MCF 10A (cell line): Measurements from ENCODE around the gene STATH. TPM values are rescaled to one million over a fixed set of nuclear protein-coding genes. Genes with fewer than 3 reads are reported as not detected.

Experiments
- BruUV-seq: library from RNA; stranded (reverse); fragments of 400-500 nt; replicated peaks from 2 replicates; lab custom pipeline; 2021; lab: Mats Ljungman, UMichigan
- CTCF ChIA-PET: fragments of 300-600 bp; sonication (Branson Sonifier 250); formaldehyde crosslinking; extraction: SDS; loops from one replicate; lab custom pipeline; 2021; ENCODE audit warnings: antibody characterized with exemption, inconsistent platforms; lab: Yijun Ruan, JAX
- POLR2A ChIA-PET: fragments of 300-600, 350-650 bp; sonication (Branson Sonifier 250); formaldehyde crosslinking; extraction: SDS; loops from one replicate; lab custom pipeline; 2020; ENCODE audit warnings: antibody characterized with exemption, inconsistent platforms; lab: Yijun Ruan, JAX
- DNase-seq: peaks from one replicate; pipeline ENCODE4 v3.0.0-alpha.2; 2018; ENCODE audit not compliant: unreplicated experiment
- H3K27ac Mint-ChIP-seq: one replicate; pipeline ENCODE4 v1.8.0; 2022; ENCODE audit warnings: mild to moderate bottlenecking, low read depth, mixed read lengths; ENCODE audit not compliant: unreplicated experiment
- H3K27me3 Mint-ChIP-seq: one replicate; pipeline ENCODE4 v1.8.0; 2022; ENCODE audit warnings: mixed read lengths; ENCODE audit not compliant: insufficient read depth, unreplicated experiment
- H3K36me3 Mint-ChIP-seq: one replicate; pipeline ENCODE4 v1.8.0; 2022; ENCODE audit warnings: mild to moderate bottlenecking, moderate library complexity, mixed read lengths; ENCODE audit not compliant: insufficient read depth, unreplicated experiment
- H3K4me1 Mint-ChIP-seq: one replicate; pipeline ENCODE4 v1.8.0; 2022; ENCODE audit warnings: mixed read lengths; ENCODE audit not compliant: insufficient read depth, unreplicated experiment
- H3K4me3 Mint-ChIP-seq: one replicate; pipeline ENCODE4 v1.8.0; 2022; ENCODE audit warnings: mild to moderate bottlenecking, moderate library complexity, mixed read lengths; ENCODE audit not compliant: unreplicated experiment
- H3K9me3 Mint-ChIP-seq: one replicate; pipeline ENCODE4 v1.8.0; 2022; ENCODE audit warnings: mixed read lengths; ENCODE audit not compliant: unreplicated experiment
- intact Hi-C: fragments of 100-400 bp; cut with micrococcal nuclease; formaldehyde crosslinking; loops from 2 replicates; pipeline ENCODE4 v1.14.1; 2022
- total RNA-seq: library from RNA; stranded (reverse); gene quantifications from 2 replicates; pipeline ENCODE4 v1.2.3, GENCODE V29; 2022
- TF ChIP-seq, protein P1 (sequence below): fragments of 200-600 bp; IDR thresholded peaks from one replicate; pipeline ENCODE4 v1.8.0; 2022; ENCODE audit warnings: antibody characterized with exemption, mild to moderate bottlenecking; ENCODE audit not compliant: unreplicated experiment

STATH gene
- total RNA-seq, 1 experiment from 2014 or later: not detected

- BruUV-seq: no TSS peak
- TF ChIP-seq, protein P1, sequence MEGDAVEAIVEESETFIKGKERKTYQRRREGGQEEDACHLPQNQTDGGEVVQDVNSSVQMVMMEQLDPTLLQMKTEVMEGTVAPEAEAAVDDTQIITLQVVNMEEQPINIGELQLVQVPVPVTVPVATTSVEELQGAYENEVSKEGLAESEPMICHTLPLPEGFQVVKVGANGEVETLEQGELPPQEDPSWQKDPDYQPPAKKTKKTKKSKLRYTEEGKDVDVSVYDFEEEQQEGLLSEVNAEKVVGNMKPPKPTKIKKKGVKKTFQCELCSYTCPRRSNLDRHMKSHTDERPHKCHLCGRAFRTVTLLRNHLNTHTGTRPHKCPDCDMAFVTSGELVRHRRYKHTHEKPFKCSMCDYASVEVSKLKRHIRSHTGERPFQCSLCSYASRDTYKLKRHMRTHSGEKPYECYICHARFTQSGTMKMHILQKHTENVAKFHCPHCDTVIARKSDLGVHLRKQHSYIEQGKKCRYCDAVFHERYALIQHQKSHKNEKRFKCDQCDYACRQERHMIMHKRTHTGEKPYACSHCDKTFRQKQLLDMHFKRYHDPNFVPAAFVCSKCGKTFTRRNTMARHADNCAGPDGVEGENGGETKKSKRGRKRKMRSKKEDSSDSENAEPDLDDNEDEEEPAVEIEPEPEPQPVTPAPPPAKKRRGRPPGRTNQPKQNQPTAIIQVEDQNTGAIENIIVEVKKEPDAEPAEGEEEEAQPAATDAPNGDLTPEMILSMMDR: no peak
- CTCF ChIA-PET: interaction anchor here (0.6 kb wide), 2 partner anchors 417 to 990 kb away, joined by 3 read pairs; no protein-coding TSS in a partner anchor
- Mint-ChIP-seq H3K9me3 (no peaks in the 10 kb centered on the region), H3K27ac (no peak overlapping the region), H3K36me3 (no peaks in the 10 kb centered on the region), H3K4me3 (no peak overlapping the region), H3K4me1 (peaks cover 6% of the 10 kb centered on the region), H3K27me3 (peaks cover 20% of the 10 kb centered on the region)
- intact Hi-C loops: no loop called here
- DNase-seq: no peak
- POLR2A ChIA-PET: no interaction called here
Measured at GRCh38 chr4:69986663-69987062, 9.1 kb upstream of the STATH start.

DNA sequence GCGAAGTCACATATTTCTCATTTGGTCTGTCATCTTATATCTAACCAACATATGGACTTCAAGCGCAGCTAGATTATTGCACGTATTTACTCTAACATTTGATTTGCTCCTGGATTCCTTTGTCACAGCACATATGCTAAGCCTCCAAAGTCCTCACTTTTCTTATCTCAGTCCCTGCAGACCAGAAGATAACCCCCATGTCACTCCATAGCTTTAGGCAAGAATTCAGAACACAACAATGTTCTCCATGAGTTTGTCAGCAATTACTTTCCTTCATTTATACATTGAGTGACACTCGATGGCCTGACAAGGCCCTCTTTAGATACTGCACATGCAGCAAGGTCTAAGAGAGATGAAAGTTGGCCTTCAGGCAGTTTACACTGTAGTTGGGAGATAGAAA is 4.8 kb upstream of the STATH start:
- Mint-ChIP-seq H3K27ac (no peak overlapping the region), H3K4me3 (no peak overlapping the region), H3K27me3 (peaks cover 43% of the 10 kb centered on the region), H3K4me1 (no peaks in the 10 kb centered on the region), H3K9me3 (no peaks in the 10 kb centered on the region), H3K36me3 (no peaks in the 10 kb centered on the region)
- DNase-seq: no peak
- TF ChIP-seq, protein P1: no peak
- ChIA-PET POLR2A (no interaction called here), CTCF (no interaction called here)
- intact Hi-C loops: no loop called here
- BruUV-seq: no TSS peak

DNA sequence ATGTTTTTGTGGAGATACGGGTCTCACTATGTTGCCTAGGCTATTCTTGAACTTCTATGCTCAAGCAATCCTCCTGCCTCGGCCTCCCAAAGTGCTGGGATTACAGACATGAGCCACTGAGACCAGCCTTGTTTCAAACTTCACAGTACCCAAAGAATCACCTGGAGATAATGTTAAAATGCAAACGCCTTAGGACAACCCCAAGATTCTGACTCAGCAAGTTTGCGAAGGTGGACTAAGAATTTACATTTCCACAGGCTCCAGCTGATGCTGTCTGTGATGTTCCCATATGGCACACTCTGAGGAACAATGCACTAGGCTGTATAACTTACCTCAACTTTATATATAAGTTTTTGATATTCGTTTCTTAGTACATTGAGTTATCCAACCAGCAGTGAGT is 984 bp upstream of the STATH start:
- intact Hi-C loops: no loop called here
- H3K4me1 Mint-ChIP-seq: no peaks in the 10 kb centered on the region
- no peak overlapping the region for H3K27ac Mint-ChIP-seq
- no peaks in the 10 kb centered on the region for H3K9me3 Mint-ChIP-seq
- no peak for DNase-seq
- no TSS peak for BruUV-seq
- H3K4me3 Mint-ChIP-seq: no peak overlapping the region
- POLR2A ChIA-PET: no interaction called here
- CTCF ChIA-PET: no interaction called here
- peaks cover 49% of the 10 kb centered on the region for H3K27me3 Mint-ChIP-seq
- no peaks in the 10 kb centered on the region for H3K36me3 Mint-ChIP-seq
- TF ChIP-seq, protein P1: no peak

- Mint-ChIP-seq H3K4me1 (no peaks in the 10 kb centered on the region), H3K27ac (no peak overlapping the region), H3K4me3 (no peak overlapping the region), H3K36me3 (no peaks in the 10 kb centered on the region), H3K9me3 (no peaks in the 10 kb centered on the region), H3K27me3 (peaks cover 36% of the 10 kb centered on the region)
- DNase-seq: peak; percentile 2
- TF ChIP-seq, protein P1: no peak
- POLR2A ChIA-PET: no interaction called here
- no TSS peak for BruUV-seq
- CTCF ChIA-PET: no interaction called here
- intact Hi-C loops: no loop called here
Measured at GRCh38 chr4:69999420-69999819, 3.7 kb downstream of the STATH start.
